ENCODE measurements around the gene PEA15. TPM values are rescaled to one million over a fixed set of nuclear protein-coding genes. Genes with fewer than 3 reads are reported as not detected.

The PEA15 gene
- total and polyA plus RNA-seq, 10 of the 15 experiments (the other 5 are each of a cell fraction or from before 2014, with no cell fraction given) = 15.1 to 269 (median 65.6) TPM

- ChIA-PET SMC1A (ENCODE audit: uncharacterized antibody, unreplicated experiment) (interaction anchor here (0.7 to 3.3 kb wide), 10 partner anchors 14 to 141 kb away, joined by 3 to 17 read pairs (median 6); no protein-coding TSS in a partner anchor), RAD21 (ENCODE audit: unreplicated experiment) (interaction anchor here (0.9 to 2.0 kb wide), 4 partner anchors 24 to 150 kb away, joined by 3 to 5 read pairs (median 3); no protein-coding TSS in a partner anchor), POLR2A (no interaction called here), CTCF (interaction anchor here (1.1 to 6.3 kb wide), 4 partner anchors 23 to 34 kb away, joined by 4 to 40 read pairs (median 14); no protein-coding TSS in a partner anchor)
- TF ChIP-seq EED (IDR thresholded peaks at IDR 0.05; ENCODE audit: low read depth) (no peak), ATF7 (IDR thresholded peaks at IDR 0.05; ENCODE audit: low read depth) (peak; percentile 34; the same call in 1 of the 2 replicates)
- no peaks in the 10 kb centered on the region for H3K9me3 ChIP-seq (replicated peaks; ENCODE audit: control insufficient read depth, insufficient read depth, low read length)
- no peaks in the 10 kb centered on the region for H3K79me2 ChIP-seq (ENCODE audit: control insufficient read depth, insufficient read depth, low read length)
- H4K20me1 ChIP-seq (ENCODE audit: control insufficient read depth, insufficient read depth) = no peaks in the 10 kb centered on the region
- no peak for FAIRE-seq
- H3K4me1 ChIP-seq (ENCODE audit: control insufficient read depth, insufficient read depth, low read length) = no peaks in the 10 kb centered on the region; the same call in 1 of the 2 replicates
- ATAC-seq = peak; percentile 47
- no peak overlapping the region for H2AFZ ChIP-seq (ENCODE audit: control insufficient read depth, low read depth, low read length)
- no peak overlapping the region for H3K4me3 ChIP-seq
- in situ Hi-C loops (cut with MboI) = no loop called here
- no TSS peak for BruUV-seq (replicated peaks)
- no peak overlapping the region for H3K9ac ChIP-seq (ENCODE audit: control insufficient read depth, insufficient read depth, low read length)
- H3K27ac ChIP-seq (ENCODE audit: control insufficient read depth, insufficient read depth) = no peak overlapping the region
- WGBS (ENCODE audit: insufficient coverage, insufficient replicate concordance, low lambda C conversion rate, missing lambda C conversion rate) = 94% methylated on average over 2 of the region's 2 CpGs
- H3K36me3 ChIP-seq (ENCODE audit: control insufficient read depth in 2 of 2, insufficient read depth in 2 of 2, low read length in 1 of 2) = peaks cover 24 to 48% of the 10 kb centered on the region in 2 experiments
- intact Hi-C loops (cut with micrococcal nuclease; ENCODE audit: unreplicated experiment) = no loop called here
- H3K4me2 ChIP-seq (ENCODE audit: control insufficient read depth, insufficient read depth) = no peak overlapping the region
- no peaks in the 10 kb centered on the region for H3K27me3 ChIP-seq (replicated peaks in 1 of 2; ENCODE audit: control insufficient read depth in 2 of 2, insufficient read depth in 2 of 2, low read length in 1 of 2)
- DNase-seq (ENCODE audit: low read depth, low spot score) = no peak
Observed at GRCh38 chr1:160226623-160227022, 21.4 kb downstream of the PEA15 start.

- FAIRE-seq = no peak
Observed at GRCh38 chr1:160227034-160227433, 21.9 kb downstream of the PEA15 start.

More at GRCh38 chr1:160227034-160227433, 21.9 kb downstream of the PEA15 start:
- WGBS (ENCODE audit: insufficient coverage, insufficient replicate concordance, low lambda C conversion rate, missing lambda C conversion rate) = 94% methylated on average over 4 of the region's 4 CpGs
- Histone ChIP-seq H3K4me2 (ENCODE audit: control insufficient read depth, insufficient read depth) (no peak overlapping the region), H3K27me3 (replicated peaks in 1 of 2; ENCODE audit: control insufficient read depth in 2 of 2, insufficient read depth in 2 of 2, low read length in 1 of 2) (no peaks in the 10 kb centered on the region), H3K9me3 (replicated peaks; ENCODE audit: control insufficient read depth, insufficient read depth, low read length) (no peaks in the 10 kb centered on the region), H2AFZ (ENCODE audit: control insufficient read depth, low read depth, low read length) (no peak overlapping the region), H4K20me1 (ENCODE audit: control insufficient read depth, insufficient read depth) (no peaks in the 10 kb centered on the region), H3K9ac (ENCODE audit: control insufficient read depth, insufficient read depth, low read length) (no peak overlapping the region), H3K27ac (ENCODE audit: control insufficient read depth, insufficient read depth) (no peak overlapping the region), H3K4me1 (ENCODE audit: control insufficient read depth, insufficient read depth, low read length) (no peaks in the 10 kb centered on the region; the same call in 1 of the 2 replicates), H3K79me2 (ENCODE audit: control insufficient read depth, insufficient read depth, low read length) (no peaks in the 10 kb centered on the region), H3K4me3 (no peak overlapping the region), H3K36me3 (ENCODE audit: control insufficient read depth in 2 of 2, insufficient read depth in 2 of 2, low read length in 1 of 2) (peaks cover 24 to 51% of the 10 kb centered on the region in 2 experiments)
- no peak for TF ChIP-seq MEF2A (IDR thresholded peaks at IDR 0.05; ENCODE audit: insufficient read depth, low read depth, low read length)
- SMC1A ChIA-PET (ENCODE audit: uncharacterized antibody, unreplicated experiment) = interaction anchor here (0.6 to 3.3 kb wide), 10 partner anchors 14 to 142 kb away, joined by 3 to 17 read pairs (median 4); no protein-coding TSS in a partner anchor
- ATAC-seq = no peak
- BruUV-seq (replicated peaks) = no TSS peak
- no peak for DNase-seq (ENCODE audit: low read depth, low spot score)
- in situ Hi-C loops (cut with MboI) (no loop called here), intact Hi-C loops (cut with micrococcal nuclease; ENCODE audit: unreplicated experiment) (no loop called here)
- RAD21 ChIA-PET (ENCODE audit: unreplicated experiment) = interaction anchor here (0.9 to 2.0 kb wide), 5 partner anchors 25 to 149 kb away, joined by 3 to 5 read pairs (median 3); no protein-coding TSS in a partner anchor
- POLR2A ChIA-PET = interaction anchor here (0.9 kb wide), 1 partner anchor 25 kb away, joined by 3 read pairs; no protein-coding TSS in a partner anchor
- CTCF ChIA-PET = interaction anchor here (0.5 to 6.3 kb wide), 9 partner anchors 15 to 150 kb away, joined by 4 to 40 read pairs (median 4); partner anchors contain the start of gene PEX19

Data from GM12878 (cell line).